Endothelial cell of umbilical vein (primary cell): ENCODE measurements around the gene CDKN2D. TPM values are rescaled to one million over a fixed set of nuclear protein-coding genes. Genes with fewer than 3 reads are reported as not detected.

Source experiments
- BruUV-seq: library from RNA; stranded (reverse); fragments of 400-500 nt; replicated peaks from 2 replicates; lab custom pipeline; 2021; lab: Mats Ljungman, UMichigan
- CTCF ChIA-PET: fragments of 300-600, 350-600 bp; sonication (Branson Sonifier 250); formaldehyde crosslinking; loops from one replicate; lab custom pipeline; 2021; ENCODE audit warnings: antibody characterized with exemption, inconsistent platforms; lab: Charles Lee
- POLR2A ChIA-PET: fragments of 300-600, 350-600 bp; sonication (Branson Sonifier 250); formaldehyde crosslinking; loops from one replicate; lab custom pipeline; 2021; ENCODE audit warnings: antibody characterized with exemption, inconsistent platforms; lab: Charles Lee
- DNase-seq: peaks from one replicate; pipeline ENCODE4 v3.0.0-alpha.2; 2011; ENCODE audit warnings: low read depth, low spot score
- FAIRE-seq: peaks from 2 replicates; lab custom pipeline; 2011; peaks lifted over from hg19 to GRCh38; lab: Jason Lieb, UNC
- H2AFZ ChIP-seq: 2 replicates; pipeline ENCODE4 v1.6.0; 2012; ENCODE audit warnings: low read depth, low read length, control low read depth, inconsistent platforms
- H3K27ac ChIP-seq: 2 replicates; pipeline ENCODE4 v1.5.1; 2011; ENCODE audit warnings: low read depth, mild to moderate bottlenecking, control low read depth, low read length, moderate library complexity; ENCODE audit not compliant: insufficient read depth
- H3K27me3 ChIP-seq, 2 experiments: 2 replicates each; pipeline versions ENCODE4 v1.6.0 to v1.6.1; 2011; ENCODE audit warnings: low read length in 2 of 2, mixed read lengths in 1 of 2; ENCODE audit not compliant: control insufficient read depth in 2 of 2, insufficient read depth in 2 of 2
- H3K36me3 ChIP-seq, 2 experiments: 2 replicates in 1 of 2; 3 replicates in 1 of 2; pipeline ENCODE4 v1.5.1; 2011; ENCODE audit warnings: low read length in 2 of 2, mild to moderate bottlenecking in 1 of 2, moderate library complexity in 1 of 2; ENCODE audit not compliant: control insufficient read depth in 2 of 2, insufficient read depth in 2 of 2; ENCODE audit errors: extremely low read depth in 1 of 2
- H3K4me1 ChIP-seq: 3 replicates; pipeline ENCODE4 v1.5.1; 2011; ENCODE audit warnings: mild to moderate bottlenecking, low read length; ENCODE audit not compliant: control insufficient read depth, insufficient read depth; ENCODE audit errors: extremely low read depth
- H3K4me2 ChIP-seq: 2 replicates; pipeline ENCODE4 v1.6.1; 2011; ENCODE audit warnings: low read length, control low read depth, mixed read lengths; ENCODE audit not compliant: insufficient read depth
- H3K4me3 ChIP-seq, 3 experiments: fragments of 200-600 bp in 1 of 3; sonication (generic), shearing (Covaris generic) in 1 of 3; replicated peaks in 1 of 3; 2 replicates each; pipeline ENCODE4 v1.5.1; 2011 to 2016; ENCODE audit warnings: control low read depth in 3 of 3, low read length in 3 of 3, mild to moderate bottlenecking in 2 of 3, inconsistent platforms in 1 of 3, low read depth in 1 of 3, moderate library complexity in 1 of 3; ENCODE audit not compliant: insufficient read depth in 1 of 3
- H3K79me2 ChIP-seq: 2 replicates; pipeline ENCODE4 v1.6.0; 2012; ENCODE audit warnings: low read length, inconsistent platforms; ENCODE audit not compliant: control insufficient read depth, insufficient read depth
- H3K9ac ChIP-seq: replicated peaks from 2 replicates; pipeline ENCODE3; 2011; ENCODE audit warnings: low read length, control low read depth; ENCODE audit not compliant: insufficient read depth; ENCODE audit errors: extremely low read depth
- H3K9me1 ChIP-seq: replicated peaks from 3 replicates; pipeline ENCODE4 v1.6.0; 2011; ENCODE audit warnings: mild to moderate bottlenecking, low read length; ENCODE audit not compliant: control insufficient read depth, insufficient read depth; ENCODE audit errors: extremely low read depth
- H3K9me3 ChIP-seq: replicated peaks from 2 replicates; pipeline ENCODE4 v1.5.1; 2012; ENCODE audit warnings: low read length, inconsistent platforms; ENCODE audit not compliant: control insufficient read depth, insufficient read depth
- H4K20me1 ChIP-seq: replicated peaks from 2 replicates; pipeline ENCODE3; 2011; ENCODE audit warnings: mild to moderate bottlenecking, low read length; ENCODE audit not compliant: control insufficient read depth, insufficient read depth; ENCODE audit errors: extremely low read depth
- CTCF ChIP-seq, 2 donors: IDR thresholded peaks; 1 replicate in 1 of 2; 2 replicates in 1 of 2; pipeline ENCODE4 v1.5.1; 2011; ENCODE audit warnings: low read length in 2 of 2, mild to moderate bottlenecking in 2 of 2, moderate library complexity in 2 of 2, control low read depth in 1 of 2, inconsistent platforms in 1 of 2, low read depth in 1 of 2; ENCODE audit not compliant: insufficient read depth in 1 of 2; ENCODE audit errors: extremely low read depth in 1 of 2
- EZH2 ChIP-seq: IDR thresholded peaks from 2 replicates; pipeline ENCODE4 v1.6.1; 2012; ENCODE audit warnings: borderline replicate concordance, low read depth, mild to moderate bottlenecking, moderate library complexity, low read length, inconsistent platforms; ENCODE audit not compliant: severe bottlenecking
- FOS ChIP-seq: IDR thresholded peaks from 2 replicates; pipeline ENCODE4 v1.6.1; 2011; ENCODE audit warnings: mild to moderate bottlenecking, low read length, moderate library complexity, borderline replicate concordance; ENCODE audit not compliant: insufficient read depth
- GATA2 ChIP-seq: IDR thresholded peaks from 2 replicates; pipeline ENCODE4 v1.7.0; 2011; ENCODE audit warnings: low read depth, mild to moderate bottlenecking, moderate library complexity, mixed read lengths, low read length; ENCODE audit not compliant: insufficient read length, insufficient read depth
- JUN ChIP-seq: IDR thresholded peaks from 2 replicates; pipeline ENCODE4 v1.6.1; 2011; ENCODE audit warnings: borderline replicate concordance, low read depth; ENCODE audit not compliant: insufficient read length, insufficient read depth
- MAX ChIP-seq: IDR thresholded peaks from 2 replicates; pipeline ENCODE4 v1.6.1; 2011; ENCODE audit not compliant: insufficient read depth, insufficient read length
- MYC ChIP-seq: IDR thresholded peaks from one replicate; pipeline ENCODE4 v1.6.1; 2011; ENCODE audit warnings: mild to moderate bottlenecking, low read depth, low read length
- POLR2A ChIP-seq: IDR thresholded peaks from 2 replicates; pipeline ENCODE4 v1.6.1; 2012; ENCODE audit warnings: low read depth, mild to moderate bottlenecking, control low read depth, low read length
- POLR2AphosphoS5 ChIP-seq: IDR thresholded peaks from 2 replicates; pipeline ENCODE4 v1.6.1; 2012; ENCODE audit warnings: low read depth, mild to moderate bottlenecking, control low read depth, low read length, moderate library complexity; ENCODE audit not compliant: insufficient read depth
- dilution Hi-C: fragments of 300-500 bp; cut with MboI; formaldehyde crosslinking; loops from one replicate; pipeline ENCODE4 v1.15.0; 2019; ENCODE audit warnings: low sequenced_read_pairs; ENCODE audit not compliant: extremely low pct_ligation_motif_present
- intact Hi-C: fragments of 100-400 bp; cut with micrococcal nuclease; formaldehyde crosslinking; loops from one replicate; pipeline ENCODE4 v1.10.0; 2022
- polyA plus RNA-seq, 4 experiments: library from polyadenylated mRNA; depleted of rRNA in 3 of 4; stranded (reverse) in 3 of 4; unstranded in 1 of 4; fragments of >200 nt; gene quantifications; 2 replicates each; pipeline versions ENCODE4 v1.2.1 to v1.2.3, GENCODE V29; 2011 to 2012; ENCODE audit warnings: missing spikeins in 1 of 4
- total RNA-seq: library from RNA; stranded (reverse); gene quantifications from 2 replicates; pipeline ENCODE4 v1.2.3, GENCODE V29; 2021

The CDKN2D gene
- total and polyA plus RNA-seq, 2 donors (not counting 3 experiments of a cell fraction or from before 2014, with no cell fraction given): 5.9 to 9.8 TPM

- intact Hi-C loops (no loop called here), dilution Hi-C loops (no loop called here)
- Histone ChIP-seq H2AFZ (no peak overlapping the region), H3K4me2 (no peak overlapping the region), H3K9ac (no peak overlapping the region), H3K36me3 (peaks cover 3 to 16% of the 10 kb centered on the region in 2 experiments), H3K79me2 (peaks cover 6% of the 10 kb centered on the region), H3K4me3 (no peak overlapping the region), H3K27me3 (no peaks in the 10 kb centered on the region), H3K9me3 (no peaks in the 10 kb centered on the region), H3K9me1 (no peaks in the 10 kb centered on the region), H3K27ac (no peak overlapping the region), H3K4me1 (peaks cover 3% of the 10 kb centered on the region), H4K20me1 (no peaks in the 10 kb centered on the region)
- ChIA-PET CTCF (no interaction called here), POLR2A (no interaction called here)
- FAIRE-seq: no peak
- no peak for DNase-seq
- BruUV-seq: no TSS peak
- no peak for TF ChIP-seq MYC
- TF ChIP-seq CTCF (IDR thresholded peaks at IDR 0.05; ENCODE audit: extremely low read depth in 1 of 2, insufficient read depth in 1 of 2, low read depth in 1 of 2, low read length in 2 of 2): no peak
- TF ChIP-seq GATA2: no peak
- no peak for TF ChIP-seq EZH2
- TF ChIP-seq POLR2A: no peak
- TF ChIP-seq JUN: no peak
- TF ChIP-seq FOS: no peak
- no peak for TF ChIP-seq MAX
- TF ChIP-seq POLR2AphosphoS5: no peak
Measured at GRCh38 chr19:10560154-10560553, 8.6 kb downstream of the CDKN2D start.
